HG02852 (cell line): ENCODE data around the gene ANKRD10.
A peak's percentile ranks its signal among the peaks of the same experiment; 100 is the strongest.

Experiments used
- ATAC-seq: cut with Tn5 transposase; IDR thresholded peaks from one replicate; pipeline ENCODE4 v1.9.1; 2021; ENCODE audit warnings: mild to moderate bottlenecking, moderate library complexity; ENCODE audit not compliant: unreplicated experiment

ANKRD10 gene

GRCh38 chr13:110945928-110946570, 31.2 kb upstream of the ANKRD10 start:
- ATAC-seq = no peak

DNA sequence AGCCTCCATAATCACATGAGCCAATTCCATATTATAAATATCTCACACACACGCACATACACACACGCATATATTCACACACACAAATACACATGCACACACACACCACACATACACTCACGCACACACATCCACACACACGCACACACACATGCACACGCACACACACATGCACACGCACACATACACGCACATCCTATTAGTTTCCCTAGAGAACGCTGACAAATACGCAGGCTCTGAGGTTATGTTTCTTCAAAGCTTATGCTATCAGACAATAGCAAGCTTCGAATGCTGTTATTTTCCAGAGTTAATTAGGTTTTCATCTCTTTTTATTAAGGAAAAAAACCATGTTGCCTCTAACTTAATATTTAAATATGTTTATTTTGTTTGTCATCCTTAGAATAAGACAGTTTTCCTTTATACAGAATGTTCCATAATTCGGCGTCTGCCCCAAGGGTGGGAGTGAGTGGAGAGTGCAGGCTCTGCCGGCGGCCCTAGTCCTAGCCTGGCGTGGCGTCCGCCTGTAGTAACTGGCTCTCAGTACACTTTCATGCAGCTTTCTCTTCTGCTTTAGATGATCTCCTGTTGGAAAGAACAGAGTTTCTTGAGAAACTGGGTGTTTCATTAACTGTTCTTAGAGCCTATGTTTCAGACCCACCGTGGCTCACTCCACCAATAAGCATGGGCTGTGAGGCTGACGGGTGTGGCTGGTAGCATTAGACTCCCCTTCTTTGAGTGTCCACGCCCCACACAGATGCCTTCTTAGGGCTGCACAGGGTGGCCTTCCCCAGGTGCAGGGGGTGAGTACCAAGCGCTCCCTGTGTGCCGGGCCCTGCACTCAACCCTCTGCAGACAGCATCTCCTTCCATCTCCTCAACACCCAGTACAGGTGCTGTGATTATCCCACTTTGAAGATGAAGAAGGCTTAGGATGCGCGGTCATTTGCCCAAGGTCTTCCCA, 30.4 kb upstream of the ANKRD10 start:
- no peak for ATAC-seq

DNA sequence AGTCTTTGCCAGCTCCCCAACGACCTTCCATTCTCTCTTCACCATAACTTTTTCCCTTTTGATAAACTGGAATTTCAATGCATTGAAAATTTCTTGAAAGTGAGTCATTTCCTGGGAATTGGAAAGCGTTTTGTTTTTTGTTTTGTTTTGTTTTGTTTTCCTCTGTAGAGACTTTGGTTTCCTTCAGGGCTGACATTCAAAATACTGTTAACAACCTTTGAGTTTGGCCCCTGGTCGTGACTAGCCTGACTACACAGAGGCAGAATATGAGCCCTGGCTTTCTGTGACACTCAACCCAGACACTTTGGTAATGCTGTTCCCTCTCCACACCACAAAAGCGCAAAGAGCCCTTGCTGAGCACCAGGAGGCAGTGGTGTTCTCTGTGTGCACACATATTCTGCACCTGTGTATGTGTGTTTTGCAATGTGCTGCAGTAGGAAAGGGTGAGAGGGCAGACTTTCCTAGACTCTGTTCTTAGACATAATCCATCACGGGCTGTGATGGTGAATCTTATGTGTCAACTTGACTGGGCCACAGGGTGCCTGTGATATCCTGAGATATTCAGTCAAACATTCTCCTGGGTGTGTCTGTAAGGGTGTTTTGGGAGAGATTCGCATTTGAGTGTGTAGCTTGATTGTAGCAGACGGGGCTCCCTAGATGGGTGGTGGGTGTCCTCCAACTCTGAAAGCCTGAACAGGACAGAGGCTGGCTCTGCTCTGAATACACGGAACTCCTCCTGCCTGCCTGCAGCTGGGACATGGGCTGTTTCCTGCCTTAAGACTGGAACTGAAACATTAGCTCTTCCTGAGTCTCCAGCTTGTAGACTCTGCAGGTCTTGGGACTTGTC, 29.5 kb upstream of the ANKRD10 start:
- ATAC-seq = peak; percentile 65

DNA sequence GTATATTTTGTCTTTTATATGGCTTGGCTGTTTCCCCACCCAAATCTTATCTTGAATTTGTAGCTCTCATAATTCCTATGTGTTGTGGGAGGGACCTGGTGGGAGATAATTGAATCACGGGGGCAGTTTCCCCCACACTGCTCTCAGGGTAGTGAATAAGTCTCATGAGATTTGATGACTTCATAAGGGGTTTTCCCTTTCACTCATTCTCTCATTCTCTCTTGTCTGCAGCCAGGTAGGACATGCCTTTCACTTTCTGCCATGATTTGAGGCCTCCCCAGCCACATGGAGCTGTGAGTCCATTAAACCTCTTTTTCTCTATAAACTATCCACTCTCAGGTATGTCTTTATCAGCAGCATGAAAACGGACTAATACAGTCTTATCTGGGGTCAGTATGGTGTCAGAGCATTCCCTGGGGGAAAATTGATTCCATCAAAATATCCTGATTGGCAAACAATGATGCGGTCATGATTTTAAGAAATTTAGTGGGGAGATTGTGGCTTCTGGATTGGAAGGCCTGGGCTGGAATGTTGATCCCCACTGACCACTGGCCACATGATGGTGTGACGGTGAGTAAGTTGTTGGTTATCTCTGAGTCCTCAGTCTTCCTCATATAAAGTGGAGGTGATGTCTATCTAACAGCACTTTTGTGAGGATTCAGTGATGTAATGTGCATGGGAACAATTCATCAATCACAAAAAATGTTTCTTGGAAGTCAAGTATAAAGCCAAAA, 27.5 kb upstream of the ANKRD10 start:
- peak; percentile 68 for ATAC-seq

- ATAC-seq = no peak
Measured at GRCh38 chr13:110938662-110939421, 24.0 kb upstream of the ANKRD10 start.

DNA sequence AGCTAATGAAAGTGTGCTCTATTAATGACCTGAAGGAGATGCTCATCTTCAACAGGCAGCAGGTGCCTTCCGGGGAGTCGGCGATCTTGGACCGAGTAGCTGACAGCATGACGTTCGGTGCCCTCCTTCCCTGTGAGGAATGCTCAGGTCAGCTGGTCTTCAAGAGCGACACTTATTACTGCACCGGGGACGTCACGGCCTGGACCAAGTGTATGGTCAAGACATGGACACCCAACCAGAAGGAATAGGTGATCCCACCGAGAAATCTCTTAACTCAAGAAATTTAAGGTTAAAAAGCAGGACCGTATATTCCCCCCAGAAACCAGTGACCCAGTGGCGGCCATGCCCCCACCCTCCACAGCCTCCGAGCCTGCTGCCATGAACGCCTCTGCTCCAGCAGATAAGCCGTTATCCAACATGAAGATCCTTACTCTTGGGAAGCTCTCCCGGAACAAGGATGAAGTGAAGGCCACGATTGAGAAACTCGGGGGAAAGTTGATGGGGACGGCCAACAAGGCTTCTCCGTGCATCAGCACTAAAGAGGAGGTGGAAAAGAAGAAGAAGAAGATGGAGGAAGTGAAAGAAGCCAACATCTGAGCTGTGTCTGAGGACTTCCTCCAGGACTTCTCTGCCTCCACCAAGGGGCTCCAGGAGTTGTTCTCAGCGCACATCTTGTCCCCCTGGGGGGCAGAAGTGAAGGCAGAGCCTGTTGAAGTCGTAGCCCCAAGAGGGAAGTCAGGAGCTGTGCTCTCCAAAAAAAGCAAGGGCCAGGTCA, 22.8 kb upstream of the ANKRD10 start:
- ATAC-seq = no peak

- no peak for ATAC-seq
Measured at GRCh38 chr13:110936519-110936918, 21.6 kb upstream of the ANKRD10 start.

DNA sequence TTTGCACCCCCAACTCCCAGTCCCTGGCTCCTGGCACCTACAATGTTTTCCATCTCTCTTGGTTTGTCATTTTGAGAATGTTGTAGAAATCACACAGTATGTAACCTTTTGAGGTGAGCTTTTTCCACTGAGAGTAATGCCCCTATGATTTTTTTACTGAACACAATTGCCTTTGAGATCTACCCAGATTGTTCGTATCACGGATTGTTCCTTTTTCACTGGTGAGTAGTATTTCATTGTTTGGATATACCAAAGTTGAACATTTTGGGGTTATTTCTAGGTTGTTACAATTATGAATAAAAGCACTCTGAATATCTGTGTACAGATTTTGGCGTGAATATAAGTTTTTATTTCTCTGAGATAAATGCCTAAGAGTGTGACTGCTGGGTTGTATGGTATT, 17.7 kb upstream of the ANKRD10 start:
- no peak for ATAC-seq

GRCh38 chr13:110929104-110929777, 14.4 kb upstream of the ANKRD10 start:
- no peak for ATAC-seq

DNA sequence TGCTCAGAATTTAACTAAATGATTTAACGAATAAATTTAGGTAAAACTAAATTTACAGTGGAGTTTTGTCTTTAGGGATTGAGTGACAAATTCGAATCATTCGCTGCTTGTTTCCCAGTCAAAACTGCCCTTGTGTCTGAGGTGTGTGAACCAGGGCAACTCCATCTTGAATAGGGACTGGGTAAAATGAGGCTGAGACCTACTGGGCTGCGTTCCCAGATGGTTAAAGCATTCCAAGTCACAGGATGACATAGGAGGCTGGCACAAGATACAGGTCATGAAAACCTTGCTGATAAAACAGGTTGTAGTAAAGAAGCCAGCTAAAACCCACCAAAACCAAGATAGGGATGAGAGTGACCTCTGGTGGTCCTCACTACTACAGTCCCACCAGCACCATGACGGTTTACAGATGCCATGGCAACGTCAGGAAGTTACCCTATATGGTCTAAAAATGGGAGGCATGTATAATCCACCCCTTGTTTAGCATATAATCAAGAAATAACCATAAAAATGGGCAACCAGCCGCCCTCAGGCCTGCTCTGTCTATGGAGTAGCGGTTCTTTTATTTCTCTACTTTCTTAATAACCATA, 10.2 kb upstream of the ANKRD10 start:
- no peak for ATAC-seq

DNA sequence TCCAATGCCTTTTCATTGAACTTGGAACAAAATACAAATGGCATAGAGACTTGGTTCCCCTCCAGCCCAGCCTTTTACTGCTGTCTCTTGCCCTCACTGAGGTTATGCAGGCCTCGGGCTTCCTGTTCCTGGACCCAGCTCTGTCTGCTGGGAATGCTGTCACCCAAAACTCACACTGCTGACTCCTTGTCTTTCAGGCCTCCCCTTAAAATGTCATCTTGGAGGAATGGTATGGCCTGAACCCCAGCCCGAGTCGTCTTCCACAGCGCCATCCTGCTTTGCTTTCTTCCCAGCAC, 9.7 kb upstream of the ANKRD10 start:
- no peak for ATAC-seq

DNA sequence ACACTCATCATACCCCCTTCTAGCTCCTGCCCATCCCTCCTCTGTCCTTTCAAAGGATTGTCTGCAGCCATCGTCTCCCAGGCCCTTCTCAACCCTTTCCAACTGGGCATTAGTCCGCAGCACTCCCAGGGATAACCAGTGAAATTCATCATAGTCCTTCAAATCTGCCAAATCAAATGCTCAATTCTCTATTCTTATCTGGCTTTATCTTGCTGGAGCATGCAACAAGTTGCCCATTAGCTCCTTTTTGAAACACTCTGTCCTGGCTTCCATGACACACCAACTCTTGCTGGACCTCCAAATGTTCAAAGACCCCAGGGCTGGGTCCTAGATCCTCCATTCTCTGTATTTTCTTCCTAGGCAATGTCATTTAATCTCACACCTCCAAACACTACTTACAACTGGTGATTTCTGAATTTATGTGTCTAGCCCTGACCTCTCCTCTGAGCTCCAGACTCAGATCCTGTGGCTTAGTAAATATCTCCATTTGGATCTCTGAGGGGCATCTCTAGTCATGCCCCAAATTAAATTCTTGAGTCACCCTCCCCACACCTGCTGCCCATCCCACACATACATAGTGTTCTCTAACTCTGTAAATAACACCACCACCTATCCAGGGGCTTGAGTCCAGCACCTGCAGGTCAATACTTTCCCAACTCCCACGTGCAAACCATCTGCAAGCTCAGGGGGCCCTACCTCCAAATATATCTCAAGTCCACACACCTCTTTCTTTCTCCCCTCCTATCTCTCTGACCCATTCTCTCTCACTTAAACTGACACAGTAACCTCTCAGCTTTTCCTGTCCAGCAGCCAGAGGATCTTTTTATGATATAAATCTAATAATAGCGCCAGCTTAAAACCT, 9.1 kb upstream of the ANKRD10 start:
- ATAC-seq = no peak

DNA sequence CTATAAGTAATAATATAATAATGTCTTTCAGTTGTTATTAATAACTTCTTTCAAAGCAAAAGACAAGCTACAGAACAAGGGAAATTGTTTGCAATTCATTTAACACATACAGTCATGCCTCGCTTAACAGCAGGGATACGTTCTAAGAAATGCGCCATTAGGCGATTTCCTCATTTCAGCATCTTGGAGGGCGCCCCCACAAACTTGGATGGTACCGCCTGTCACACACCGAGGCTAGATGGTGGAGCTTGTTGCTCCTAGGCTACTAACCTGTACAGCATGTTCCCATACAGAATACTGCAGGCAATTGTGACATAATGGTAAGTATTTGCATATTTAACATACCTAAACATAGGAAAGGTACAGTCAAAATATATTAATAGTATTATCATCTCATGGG, 8.2 kb upstream of the ANKRD10 start:
- no peak for ATAC-seq

- ATAC-seq = no peak
Measured at GRCh38 chr13:110922506-110922905, 7.6 kb upstream of the ANKRD10 start.

GRCh38 chr13:110921695-110922094, 6.8 kb upstream of the ANKRD10 start:
- no peak for ATAC-seq

DNA sequence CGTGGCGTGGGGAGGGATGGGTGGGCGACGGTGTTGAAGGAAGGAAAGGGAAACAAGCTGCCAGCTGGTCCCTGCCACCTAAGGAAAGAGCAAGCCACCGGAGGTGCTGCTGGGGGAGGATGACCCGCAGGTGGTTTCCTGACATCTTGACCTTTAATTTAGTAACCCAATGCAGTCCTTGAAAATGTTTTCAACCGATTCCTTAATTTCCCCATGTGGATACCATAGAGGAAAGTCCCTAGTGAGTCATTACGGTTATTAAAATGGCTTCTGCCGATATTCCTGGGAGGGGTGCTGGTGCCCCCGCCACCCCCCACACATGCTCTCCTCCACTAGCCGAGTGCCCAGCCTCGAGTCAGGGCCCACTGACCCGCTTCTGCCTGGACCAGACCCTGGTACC, 6.3 kb upstream of the ANKRD10 start:
- peak; percentile 32 for ATAC-seq

DNA sequence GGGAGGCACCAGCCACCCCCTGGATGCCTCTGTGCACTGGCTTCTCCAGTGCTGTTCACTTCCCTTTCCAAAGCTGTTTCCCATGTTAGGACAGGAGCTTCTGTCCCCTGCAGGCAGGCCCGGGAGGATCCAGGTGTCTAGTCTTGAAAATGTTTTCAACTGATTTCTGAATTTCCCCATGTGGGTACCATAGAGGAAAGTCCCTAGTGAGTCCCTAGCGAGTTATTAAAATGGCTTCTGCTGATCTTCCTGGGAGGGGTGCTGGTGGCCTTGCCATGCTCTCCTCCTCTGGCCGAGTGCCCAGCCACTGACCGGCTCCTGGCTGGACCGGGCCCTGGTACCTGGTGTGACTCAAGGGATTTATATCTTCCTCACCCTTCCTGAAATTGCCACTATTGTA, 5.2 kb upstream of the ANKRD10 start:
- ATAC-seq = no peak
